HG02938 (cell line): ENCODE measurements around the gene RHEX.
"Not testable (repeated sequence)": the region's sequence is repeated elsewhere in the genome, so short reads cannot be mapped to it uniquely, and the experiment has no call there.

Experiments used
- ATAC-seq: cut with Tn5 transposase; IDR thresholded peaks from one replicate; pipeline ENCODE4 v1.9.1; 2021; ENCODE audit warnings: mild to moderate bottlenecking, moderate library complexity; ENCODE audit not compliant: unreplicated experiment

The RHEX gene

DNA sequence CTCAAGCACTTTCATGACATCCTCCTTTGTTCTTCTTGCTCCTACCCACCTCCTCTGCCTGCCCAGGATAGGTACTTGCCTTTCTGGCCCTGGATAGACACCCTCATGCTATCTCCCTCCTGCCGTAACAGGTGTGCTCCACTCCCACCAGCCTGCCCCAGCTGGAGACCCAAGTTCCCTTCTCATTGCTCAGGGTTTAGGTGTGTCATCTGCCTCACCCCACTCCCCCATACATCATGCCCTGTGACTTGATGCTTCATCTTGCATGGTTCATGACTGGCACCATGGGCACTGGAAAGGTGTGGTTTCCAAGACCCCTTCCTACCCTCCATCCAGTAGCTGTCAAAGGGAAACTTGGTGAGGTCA is 5.9 kb downstream of the RHEX start:
- ATAC-seq: no peak

DNA sequence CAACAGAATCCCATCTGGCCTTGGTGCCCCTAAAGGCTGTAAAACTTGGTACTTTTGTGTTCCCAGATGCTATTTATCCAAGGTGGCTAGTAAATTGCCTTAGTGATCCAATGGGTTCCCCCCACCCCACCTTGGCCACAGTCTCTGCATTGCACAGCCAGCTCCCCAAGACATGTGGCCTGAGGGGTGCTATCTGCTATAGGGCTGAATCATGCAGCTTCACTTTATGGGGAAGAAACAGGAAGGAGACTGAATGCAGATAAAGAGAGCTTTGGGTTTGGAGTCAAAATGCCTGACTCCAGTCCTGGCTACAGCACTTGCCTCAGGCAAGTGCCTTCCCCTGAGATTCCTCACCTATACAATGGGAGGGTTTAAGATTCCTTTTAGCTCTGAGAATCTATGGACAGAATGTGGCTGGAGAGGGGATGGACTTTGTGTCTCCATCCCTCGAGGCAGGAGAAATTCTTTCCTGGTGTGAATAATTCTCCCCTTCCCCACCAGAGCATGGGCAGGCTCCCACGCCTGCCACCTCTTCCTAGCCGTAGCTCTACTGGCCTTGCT is 6.5 kb downstream of the RHEX start:
- no peak for ATAC-seq

GRCh38 chr1:206060844-206061243 is 7.9 kb downstream of the RHEX start:
- ATAC-seq: no peak

DNA sequence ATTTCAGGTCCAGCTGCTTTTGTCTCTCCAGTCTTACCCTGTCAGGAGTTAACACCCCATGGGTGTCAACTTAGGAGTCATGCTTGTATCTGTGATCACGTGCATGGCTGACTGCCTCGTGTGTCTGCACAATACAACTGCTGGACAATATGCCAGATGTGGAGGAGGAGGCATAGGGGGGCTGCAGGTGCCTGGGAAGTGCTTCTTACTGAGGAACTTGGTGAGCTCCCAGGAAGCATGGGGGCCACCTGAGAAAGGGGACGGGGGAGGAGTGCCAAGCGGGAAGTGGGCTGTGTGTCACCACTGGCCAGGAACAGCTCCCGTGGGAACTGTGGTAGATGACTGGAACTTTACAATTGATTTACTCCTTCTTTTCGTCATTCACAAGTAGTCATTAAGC is 9.5 kb downstream of the RHEX start:
- ATAC-seq: no peak

DNA sequence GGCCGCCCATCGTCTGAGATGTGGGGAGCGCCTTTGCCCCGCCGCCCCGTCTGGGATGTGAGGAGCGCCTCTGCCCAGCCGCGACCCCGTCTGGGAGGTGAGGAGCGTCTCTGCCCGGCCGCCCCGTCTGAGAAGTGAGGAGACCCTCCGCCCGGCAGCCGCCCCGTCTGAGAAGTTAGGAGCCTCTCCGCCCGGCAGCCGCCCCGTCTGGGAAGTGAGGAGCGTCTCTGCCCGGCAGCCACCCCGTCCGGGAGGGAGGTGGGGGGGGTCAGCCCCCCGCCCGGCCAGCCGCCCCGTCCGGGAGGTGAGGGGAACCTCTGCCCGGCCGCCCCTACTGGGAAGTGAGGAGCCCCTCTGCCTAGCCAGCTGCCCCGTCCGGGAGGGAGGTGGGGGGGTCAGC is 11.0 kb downstream of the RHEX start:
- ATAC-seq: not testable (repeated sequence)

- not testable (repeated sequence) for ATAC-seq
Measured at GRCh38 chr1:206064501-206064900, 11.5 kb downstream of the RHEX start.

- no peak for ATAC-seq
Measured at GRCh38 chr1:206065547-206066145, 12.7 kb downstream of the RHEX start.

DNA sequence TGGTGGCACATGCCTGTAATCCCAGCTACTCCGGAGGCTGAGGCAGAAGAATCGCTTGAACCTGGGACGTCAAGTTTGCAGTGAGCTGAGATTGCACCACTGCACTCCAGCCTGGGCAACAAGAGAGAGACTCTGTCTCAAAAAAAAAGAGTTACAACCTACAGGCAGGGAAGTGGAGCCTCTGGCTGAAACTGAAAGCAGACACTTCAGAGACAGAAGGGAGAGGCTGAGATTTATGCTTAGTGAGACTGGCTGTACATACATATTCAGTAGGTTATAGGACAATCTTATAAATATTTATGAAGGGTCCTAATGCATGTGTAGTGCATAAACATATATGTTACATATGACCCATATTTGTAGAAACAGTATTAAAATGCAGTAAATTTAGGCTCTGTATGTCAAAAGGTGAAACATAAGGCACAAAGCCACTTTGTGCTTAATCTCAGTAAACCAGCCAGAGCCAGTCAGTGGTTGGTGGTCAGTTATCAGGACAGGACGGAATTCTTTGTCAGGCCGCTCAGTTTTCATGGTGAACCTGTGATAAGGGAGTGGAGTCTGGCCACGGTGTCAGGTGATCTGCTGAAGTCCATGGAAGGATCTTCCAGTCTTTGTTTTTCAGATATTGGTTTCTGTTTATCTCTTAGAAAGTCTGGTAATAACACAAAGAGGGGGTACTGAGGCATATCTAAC is 13.7 kb downstream of the RHEX start:
- peak; percentile 87 for ATAC-seq

- no peak for ATAC-seq
Measured at GRCh38 chr1:206067486-206068227, 14.7 kb downstream of the RHEX start.

GRCh38 chr1:206068314-206068713 is 15.3 kb downstream of the RHEX start:
- ATAC-seq: no peak

- no peak for ATAC-seq
Measured at GRCh38 chr1:206070627-206071304, 17.8 kb downstream of the RHEX start.

DNA sequence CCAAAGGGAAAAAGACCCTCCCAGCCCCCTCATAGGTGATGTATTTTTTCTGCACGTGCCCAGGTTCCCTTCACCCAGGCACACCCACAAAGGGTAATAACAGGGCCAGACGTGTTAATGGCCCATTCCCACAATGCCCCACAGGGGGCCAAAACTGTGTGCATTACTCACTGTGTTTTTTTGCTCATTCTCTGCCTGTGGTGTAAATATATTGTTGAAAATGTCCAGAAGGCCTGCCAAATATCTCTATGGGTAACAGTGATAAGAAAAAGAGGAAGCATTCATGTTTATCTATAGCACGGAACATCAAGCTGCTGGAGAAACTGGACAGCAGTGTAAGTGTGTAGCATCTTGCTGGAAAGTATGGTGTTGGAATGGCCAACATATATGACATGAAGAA is 21.9 kb downstream of the RHEX start:
- no peak for ATAC-seq

DNA sequence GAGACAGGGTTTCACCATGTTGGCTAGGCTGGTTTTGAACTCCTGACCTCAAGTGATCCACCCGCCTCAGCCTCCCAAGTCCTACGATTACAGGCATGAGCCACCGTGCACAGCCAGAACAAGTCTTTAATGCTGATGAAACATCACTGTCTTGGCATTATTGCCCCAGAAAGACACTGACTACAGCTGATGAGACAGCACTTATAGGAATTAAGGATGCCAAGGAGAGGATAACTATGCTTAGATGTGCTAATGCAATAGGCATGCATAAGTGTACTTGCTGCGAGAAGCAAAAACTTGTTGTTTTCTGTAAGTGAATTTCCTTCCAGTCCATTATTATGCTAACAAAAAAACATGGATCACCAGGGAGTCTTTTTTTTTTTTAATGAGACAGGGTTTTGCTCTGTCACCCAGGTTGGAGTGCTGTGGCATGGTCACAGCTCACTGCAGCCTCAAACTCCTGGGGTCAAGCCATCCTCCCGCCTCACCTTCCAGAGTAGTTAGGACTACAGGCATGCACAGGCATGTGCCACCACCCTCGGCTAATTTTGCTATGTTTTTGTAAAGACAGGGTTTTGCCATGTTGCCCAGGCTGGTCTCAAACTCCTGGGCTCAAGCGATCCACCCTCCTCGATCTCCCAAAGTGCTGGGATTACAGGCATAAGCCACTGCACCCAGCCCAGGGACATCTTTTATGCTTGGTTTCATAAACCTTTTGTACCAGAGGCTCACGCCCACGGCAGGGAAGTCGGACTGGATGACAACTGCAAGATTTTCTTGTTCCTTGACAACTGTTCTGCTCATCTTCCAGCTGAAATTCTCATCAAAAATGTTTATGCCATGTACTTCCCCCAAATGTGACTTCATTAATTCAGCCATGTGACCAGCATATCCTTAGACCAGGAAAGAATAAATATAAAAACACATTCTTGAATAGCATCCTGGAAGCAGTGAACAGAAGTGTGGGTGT is 23.1 kb downstream of the RHEX start:
- no peak for ATAC-seq

GRCh38 chr1:206079135-206079534 is 26.2 kb downstream of the RHEX start:
- ATAC-seq: no peak

DNA sequence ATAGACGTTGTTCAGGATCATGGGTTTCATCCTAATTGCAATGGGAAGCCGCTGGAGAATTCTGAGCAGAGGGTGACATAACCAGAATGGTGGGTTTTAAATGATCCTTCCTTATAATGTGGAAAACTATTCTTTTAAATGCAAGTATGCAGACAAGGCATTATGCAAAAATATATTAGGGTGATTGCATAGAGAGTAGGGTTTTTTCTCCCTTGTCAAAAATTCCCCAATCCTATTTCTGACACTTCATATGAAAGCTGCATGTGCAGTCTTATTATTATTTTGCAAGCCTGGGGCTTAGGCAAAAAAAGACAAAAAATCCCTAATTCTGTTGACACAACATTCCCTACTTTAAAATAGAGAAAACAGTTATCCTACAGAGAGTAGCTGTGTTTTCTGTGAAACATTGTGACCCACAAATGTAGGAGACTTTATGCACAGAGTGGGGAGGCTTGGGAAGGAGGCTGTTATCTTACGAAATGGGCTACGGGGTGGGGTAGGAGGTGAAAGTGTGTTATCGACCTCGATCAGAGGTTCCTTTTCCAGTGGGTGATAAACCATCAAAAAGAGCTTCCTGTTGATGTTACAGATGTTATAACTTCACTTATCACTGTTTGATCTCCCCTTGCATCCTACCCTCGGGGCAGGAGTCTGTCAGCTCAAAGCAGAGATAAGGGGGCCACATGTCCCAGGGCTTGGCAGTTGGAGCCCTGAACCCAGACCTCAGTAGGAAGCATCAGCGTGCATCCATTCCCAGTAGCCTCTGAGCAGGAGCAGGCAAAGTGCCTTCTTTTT is 27.2 kb downstream of the RHEX start:
- ATAC-seq: no peak

GRCh38 chr1:206081856-206082255 is 28.9 kb downstream of the RHEX start:
- ATAC-seq: no peak

GRCh38 chr1:206082831-206083695 is 30.1 kb downstream of the RHEX start:
- ATAC-seq: no peak

- no peak for ATAC-seq
Measured at GRCh38 chr1:206083750-206084149, 30.8 kb downstream of the RHEX start.
